ENCODE results near the gene DENND4A. TPM values are rescaled to one million over a fixed set of nuclear protein-coding genes. Genes with fewer than 3 reads are reported as not detected.

Gene DENND4A
- polyA plus RNA-seq, 1 of the 3 experiments (the other 2 are of a cell fraction): 2.5 TPM

DNA sequence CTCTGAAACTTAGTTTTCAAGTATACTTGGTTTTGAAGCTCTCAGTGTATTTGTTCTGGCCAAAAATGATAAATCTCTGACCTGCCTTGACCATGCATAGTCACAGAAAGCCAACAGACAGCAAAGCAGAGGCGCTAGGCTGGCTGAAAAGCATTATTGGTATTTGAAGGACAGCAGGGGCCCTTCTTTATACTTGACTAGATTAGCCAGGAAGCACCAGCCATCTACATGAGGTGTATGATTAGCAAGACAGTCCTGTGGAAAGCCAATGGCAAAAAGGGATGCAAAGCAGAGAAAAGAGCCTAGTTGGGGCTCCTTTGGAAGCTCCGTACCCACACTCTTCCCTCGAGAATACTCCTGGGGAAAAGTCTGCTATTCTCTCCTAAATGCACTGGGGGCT is 162.5 kb downstream of the DENND4A start (continued):
- TF ChIP-seq RAD21 (IDR thresholded peaks at IDR 0.05; ENCODE audit: low read length): no peak

GRCh38 chr15:65626856-65627255 is 165.2 kb downstream of the DENND4A start:
- ChIA-PET POLR2A (no interaction called here), CTCF (interaction anchor here (0.6 to 4.5 kb wide), 2 partner anchors 12 to 24 kb away, joined by 3 to 30 read pairs; no protein-coding TSS in a partner anchor)
- H3K27me3 ChIP-seq (ENCODE audit: insufficient read depth): no peaks in the 10 kb centered on the region
- H3K9ac ChIP-seq: no peak overlapping the region
- TF ChIP-seq RXRA (IDR thresholded peaks at IDR 0.05; ENCODE audit: borderline replicate concordance, low read depth) (no peak), POLR2AphosphoS5 (IDR thresholded peaks at IDR 0.05; ENCODE audit: low read depth, low read length) (no peak), GATA2 (CRISPR knock-in tag; IDR thresholded peaks at IDR 0.05) (no peak), EP300 (IDR thresholded peaks at IDR 0.05; ENCODE audit: borderline replicate concordance in 1 of 2, low read depth in 1 of 2, low read length in 1 of 2) (no peak), JUND (IDR thresholded peaks at IDR 0.05) (no peak), NFIC (IDR thresholded peaks at IDR 0.05; ENCODE audit: borderline replicate concordance) (no peak), CTCF (IDR thresholded peaks at IDR 0.05) (no peak), TEAD4 (IDR thresholded peaks at IDR 0.05; ENCODE audit: borderline replicate concordance, insufficient read depth) (no peak), MEF2A (IDR thresholded peaks at IDR 0.05; ENCODE audit: borderline replicate concordance, low read depth) (no peak), YY1 (IDR thresholded peaks at IDR 0.05; ENCODE audit: low read depth) (no peak), NRF1 (IDR thresholded peaks at IDR 0.05; ENCODE audit: low read depth, low read length) (no peak)
- peaks cover 0 to 12% of the 10 kb centered on the region in 2 experiments for H3K36me3 ChIP-seq (replicated peaks in 1 of 2; ENCODE audit: control insufficient read depth in 1 of 2, insufficient read depth in 2 of 2, low read length in 1 of 2)
- DNase-seq: no peak
- H4K20me1 ChIP-seq (ENCODE audit: insufficient read depth): no peaks in the 10 kb centered on the region
- 50% methylated on average over 4 of the region's 4 CpGs for WGBS (ENCODE audit: low lambda C conversion rate)
- H2AFZ ChIP-seq (ENCODE audit: low read depth): no peak overlapping the region
- no peaks in the 10 kb centered on the region for H3K4me1 ChIP-seq (ENCODE audit: control insufficient read depth in 1 of 2, insufficient read depth in 2 of 2, low read depth in 1 of 2, low read length in 1 of 2)
- no peaks in the 10 kb centered on the region for H3F3A ChIP-seq (replicated peaks; ENCODE audit: insufficient read depth)
- H3K27ac ChIP-seq (ENCODE audit: low read depth in 2 of 2, low read length in 1 of 2): no peak overlapping the region
- H3K79me2 ChIP-seq (ENCODE audit: insufficient read depth): no peaks in the 10 kb centered on the region
- no peaks in the 10 kb centered on the region for H3K9me3 ChIP-seq
- no peaks in the 10 kb centered on the region for H3K9me2 ChIP-seq
- H3K4me3 ChIP-seq (ENCODE audit: low read depth in 2 of 2, low read length in 1 of 2): no peak overlapping the region
- H3K4me2 ChIP-seq: no peak overlapping the region

- H3K4me1 ChIP-seq (ENCODE audit: control insufficient read depth in 1 of 2, insufficient read depth in 2 of 2, low read depth in 1 of 2, low read length in 1 of 2): peaks cover 0 to 4% of the 10 kb centered on the region in 2 experiments; a peak in 2 of 4 replicates
- no peak overlapping the region for H3K4me3 ChIP-seq (ENCODE audit: low read depth in 2 of 2, low read length in 1 of 2)
- no peaks in the 10 kb centered on the region for H3K9me3 ChIP-seq
- no peak overlapping the region for H3K27ac ChIP-seq (ENCODE audit: low read depth in 2 of 2, low read length in 1 of 2)
- H3K4me2 ChIP-seq: no peak overlapping the region
- no peaks in the 10 kb centered on the region for H3F3A ChIP-seq (replicated peaks; ENCODE audit: insufficient read depth)
- no peak overlapping the region for H2AFZ ChIP-seq (ENCODE audit: low read depth)
- ChIA-PET POLR2A (interaction anchor here (2.0 kb wide), 1 partner anchor 12 kb away, joined by 8 read pairs; the partner anchor contains the start of gene INTS14), CTCF (interaction anchor here (1.3 to 3.5 kb wide), 2 partner anchors 15 to 27 kb away, joined by 3 to 19 read pairs; no protein-coding TSS in a partner anchor)
- no peaks in the 10 kb centered on the region for H3K27me3 ChIP-seq (ENCODE audit: insufficient read depth)
- H3K36me3 ChIP-seq (replicated peaks in 1 of 2; ENCODE audit: control insufficient read depth in 1 of 2, insufficient read depth in 2 of 2, low read length in 1 of 2): peaks cover 0 to 12% of the 10 kb centered on the region in 2 experiments
- DNase-seq: no peak
- no peaks in the 10 kb centered on the region for H3K79me2 ChIP-seq (ENCODE audit: insufficient read depth)
- no peak overlapping the region for H3K9ac ChIP-seq
- H4K20me1 ChIP-seq (ENCODE audit: insufficient read depth): no peaks in the 10 kb centered on the region
- H3K9me2 ChIP-seq: no peaks in the 10 kb centered on the region
- TF ChIP-seq RFX5 (IDR thresholded peaks at IDR 0.05; ENCODE audit: low read length) (no peak), FOXJ3 (CRISPR knock-in tag; IDR thresholded peaks at IDR 0.05) (no peak), FOXM1 (IDR thresholded peaks at IDR 0.05; ENCODE audit: low read depth) (no peak), MAX (IDR thresholded peaks at IDR 0.05; ENCODE audit: low read depth) (no peak), ELF1 (IDR thresholded peaks at IDR 0.05) (no peak), SMC3 (IDR thresholded peaks at IDR 0.05; ENCODE audit: low read depth, low read length) (no peak), USF1 (IDR thresholded peaks at IDR 0.05; ENCODE audit: borderline replicate concordance, low read depth) (no peak), JUND (IDR thresholded peaks at IDR 0.05) (no peak), TEAD4 (IDR thresholded peaks at IDR 0.05; ENCODE audit: borderline replicate concordance, insufficient read depth) (no peak)
These were observed 169.0 kb downstream of the DENND4A start for GRCh38 chr15:65623103-65623502.
